HepG2 (cell line): ENCODE measurements around the gene CHKB. TPM values are rescaled to one million over a fixed set of nuclear protein-coding genes. Genes with fewer than 3 reads are reported as not detected.

Experiments
- CCAR2 ChIP-seq: fragments of 200-400 bp; formaldehyde crosslinking; optimal IDR thresholded peaks from 2 replicates; pipeline ENCODE3; 2018; ENCODE audit warnings: low read depth, mild to moderate bottlenecking, low read length, moderate library complexity
- CHD4 ChIP-seq: fragments of 200-600 bp; sonication (generic); IDR thresholded peaks from 2 replicates; pipeline ENCODE4 v1.7.0; 2017; ENCODE audit warnings: mild to moderate bottlenecking, low read length, borderline replicate concordance
- CREBL2 ChIP-seq: sonication (generic); formaldehyde crosslinking; IDR thresholded peaks from 2 replicates; pipeline ENCODE4 v1.8.1; 2023; ENCODE audit warnings: missing genetic modification reagents, mild to moderate bottlenecking, borderline replicate concordance
- FUBP1 ChIP-seq: sonication (generic); formaldehyde crosslinking; IDR thresholded peaks from 2 replicates; pipeline ENCODE4 v1.5.1; 2020; ENCODE audit warnings: missing genetic modification reagents, mild to moderate bottlenecking, borderline replicate concordance
- NAIF1 ChIP-seq: sonication (generic); formaldehyde crosslinking; IDR thresholded peaks from 2 replicates; pipeline ENCODE4 v1.5.0; 2020; ENCODE audit warnings: mild to moderate bottlenecking, missing genetic modification reagents, borderline replicate concordance
- PCBP2 ChIP-seq: fragments of 200-400 bp; formaldehyde crosslinking; optimal IDR thresholded peaks from 2 replicates; pipeline ENCODE3; 2018; ENCODE audit warnings: low read length, low read depth; ENCODE audit not compliant: poor library complexity, severe bottlenecking
- PITX1 ChIP-seq: sonication (generic); formaldehyde crosslinking; IDR thresholded peaks from 2 replicates; pipeline ENCODE4 v1.5.1; 2020; ENCODE audit warnings: mild to moderate bottlenecking, missing genetic modification reagents
- RAD21 ChIP-seq: fragments of 450-650 bp; formaldehyde crosslinking; IDR thresholded peaks from 2 replicates; pipeline ENCODE4 v1.5.0; 2020; ENCODE audit warnings: mild to moderate bottlenecking
- RARG ChIP-seq: sonication (generic); formaldehyde crosslinking; IDR thresholded peaks from 2 replicates; pipeline ENCODE4 v1.4.0; 2020; ENCODE audit warnings: low read depth, mild to moderate bottlenecking, missing genetic modification reagents
- SYNCRIP ChIP-seq: fragments of 200-400 bp; formaldehyde crosslinking; IDR thresholded peaks from 2 replicates; pipeline ENCODE4 v1.6.1; 2018; ENCODE audit warnings: mild to moderate bottlenecking, low read depth, low read length; ENCODE audit not compliant: insufficient read depth
- TBL1XR1 ChIP-seq: fragments of 150-350 bp; IDR thresholded peaks from 2 replicates; pipeline ENCODE4 v1.6.1; 2014; ENCODE audit warnings: borderline replicate concordance, low read length; ENCODE audit not compliant: partially characterized antibody
- TOPORS ChIP-seq: sonication (generic); formaldehyde crosslinking; IDR thresholded peaks from 2 replicates; pipeline ENCODE4 v1.8.0; 2023; ENCODE audit warnings: mild to moderate bottlenecking, missing genetic modification reagents
- ZBTB39 ChIP-seq: sonication (generic); formaldehyde crosslinking; IDR thresholded peaks from 2 replicates; pipeline ENCODE4 v1.5.0; 2020; ENCODE audit warnings: missing genetic modification reagents
- ZBTB4 ChIP-seq: sonication (generic); formaldehyde crosslinking; IDR thresholded peaks from 2 replicates; pipeline ENCODE4 v1.4.0; 2020; ENCODE audit warnings: missing genetic modification reagents, mild to moderate bottlenecking, borderline replicate concordance
- ZC3H13 ChIP-seq: sonication (generic); formaldehyde crosslinking; IDR thresholded peaks from 2 replicates; pipeline ENCODE4 v1.8.1; 2023; ENCODE audit warnings: mild to moderate bottlenecking, missing genetic modification reagents, moderate library complexity
- ZNF205 ChIP-seq: IDR thresholded peaks from 2 replicates; pipeline ENCODE4 v1.6.1; 2018; ENCODE audit warnings: missing biosample characterization, missing genetic modification reagents
- ZNF441 ChIP-seq: sonication (generic); formaldehyde crosslinking; IDR thresholded peaks from 2 replicates; pipeline ENCODE4 v1.7.0; 2021; ENCODE audit warnings: missing genetic modification reagents, borderline replicate concordance
- ZNF446 ChIP-seq: sonication (generic); formaldehyde crosslinking; IDR thresholded peaks from 2 replicates; pipeline ENCODE4 v1.5.0; 2020; ENCODE audit warnings: mild to moderate bottlenecking, missing genetic modification reagents
- ZNF543 ChIP-seq: sonication (generic); formaldehyde crosslinking; IDR thresholded peaks from 2 replicates; pipeline ENCODE4 v1.4.0; 2020; ENCODE audit warnings: mild to moderate bottlenecking, missing genetic modification reagents
- ZNF564 ChIP-seq: sonication (generic); formaldehyde crosslinking; IDR thresholded peaks from 2 replicates; pipeline ENCODE4 v1.8.1; 2023; ENCODE audit warnings: mild to moderate bottlenecking, missing genetic modification reagents
- polyA plus RNA-seq, 8 experiments: library from polyadenylated mRNA; depleted of rRNA in 3 of 8; stranded (reverse) in 7 of 8; unstranded in 1 of 8; fragments of >200 nt; fragmentation: Illumina TruSeq in 4 of 8; extraction: Trizol in 4 of 8; gene quantifications; 2 replicates each; pipeline versions ENCODE4 v1.2.1 to v1.2.3, GENCODE V29; 2011 to 2016; ENCODE audit warnings: low read depth in 4 of 8, missing spikeins in 1 of 8, mixed read lengths in 1 of 8; ENCODE audit not compliant: insufficient read depth in 1 of 8
- total RNA-seq, 5 experiments: library from RNA; depleted of rRNA; stranded (reverse); fragments of >200 nt; fragmentation: Illumina TruSeq; extraction: Trizol; gene quantifications; 2 replicates each; pipeline ENCODE4 v1.2.3, GENCODE V29; 2016; ENCODE audit warnings: low read depth in 1 of 5

The CHKB gene
- total and polyA plus RNA-seq, 2 of the 13 experiments (the other 11 are each of a cell fraction or from before 2014, with no cell fraction given): 24.5 to 42.7 TPM

- TF ChIP-seq ZNF205 (CRISPR knock-in tag) (0 out of 2 replicates have a peak, but pooled peaks have one; percentile 44), ZNF446 (CRISPR knock-in tag) (peak; percentile 24; the same call in 1 of the 2 replicates), ZBTB4 (CRISPR knock-in tag) (no peak), ZBTB39 (no peak; the same call in 1 of the 2 replicates), FUBP1 (CRISPR knock-in tag) (no peak), RAD21 (CRISPR knock-in tag) (no peak), TBL1XR1 (no peak), ZNF564 (CRISPR knock-in tag) (0 out of 2 replicates have a peak, but pooled peaks have one; percentile 37), CHD4 (no peak), TOPORS (CRISPR knock-in tag) (no peak), SYNCRIP (no peak), CREBL2 (CRISPR knock-in tag) (0 out of 2 replicates have a peak, but pooled peaks have one; percentile 19), CCAR2 (no peak), RARG (CRISPR knock-in tag) (no peak), PCBP2 (no peak), ZNF543 (no peak; the same call in 1 of the 2 replicates), NAIF1 (peak; percentile 56; the same call in 1 of the 2 replicates), ZNF441 (CRISPR knock-in tag) (peak; percentile 64), PITX1 (CRISPR knock-in tag) (peak; percentile 35), ZC3H13 (CRISPR knock-in tag) (peak; percentile 80; the same call in 1 of the 2 replicates)
These were observed 52.6 kb downstream of the CHKB start, which contains the start of gene TYMP (continued) for GRCh38 chr22:50529897-50530579.
